ENCODE results near the gene BOC.

BOC gene

GRCh38 chr3:113283306-113283705 lies 71.9 kb downstream of the BOC start:
- Histone ChIP-seq H3K36me3 (ENCODE audit: insufficient read depth) (no peaks in the 10 kb centered on the region), H3K27me3 (ENCODE audit: insufficient read depth, low read depth) (no peaks in the 10 kb centered on the region)

GRCh38 chr3:113284453-113285050 lies 73.2 kb downstream of the BOC start:
- H3K4me2 ChIP-seq = no peak overlapping the region
- no peak overlapping the region for H2AFZ ChIP-seq (ENCODE audit: low read depth)
- no peaks in the 10 kb centered on the region for H3K4me1 ChIP-seq (ENCODE audit: low read depth, poor library complexity, severe bottlenecking)
- no peak overlapping the region for H3K9ac ChIP-seq
- H4K20me1 ChIP-seq (ENCODE audit: insufficient read depth) = no peaks in the 10 kb centered on the region
- no peaks in the 10 kb centered on the region for H3K36me3 ChIP-seq (ENCODE audit: insufficient read depth)
- H3K79me2 ChIP-seq (ENCODE audit: insufficient read depth, low read depth) = no peaks in the 10 kb centered on the region
- TF ChIP-seq CTCF (conservative IDR thresholded peaks at IDR 0.05; ENCODE audit: low read depth, low read length) = no peak
- H3K4me3 ChIP-seq (IDR thresholded peaks at IDR 0.05; ENCODE audit: insufficient read depth, low read depth, low read length) = no peak overlapping the region
- H3K27me3 ChIP-seq (ENCODE audit: insufficient read depth, low read depth) = no peaks in the 10 kb centered on the region
- H3K27ac ChIP-seq = no peak overlapping the region

More at GRCh38 chr3:113283306-113283705, 71.9 kb downstream of the BOC start:
- H3K4me3 ChIP-seq (IDR thresholded peaks at IDR 0.05; ENCODE audit: insufficient read depth, low read depth, low read length) = no peak overlapping the region
- no peaks in the 10 kb centered on the region for H4K20me1 ChIP-seq (ENCODE audit: insufficient read depth)
- H2AFZ ChIP-seq (ENCODE audit: low read depth) = no peak overlapping the region
- H3K27ac ChIP-seq = no peak overlapping the region
- H3K9ac ChIP-seq = no peak overlapping the region
- no peaks in the 10 kb centered on the region for H3K4me1 ChIP-seq (ENCODE audit: low read depth, poor library complexity, severe bottlenecking)
- no peak overlapping the region for H3K4me2 ChIP-seq
- H3K79me2 ChIP-seq (ENCODE audit: insufficient read depth, low read depth) = no peaks in the 10 kb centered on the region
- no peak for TF ChIP-seq CTCF (conservative IDR thresholded peaks at IDR 0.05; ENCODE audit: low read depth, low read length)

- Histone ChIP-seq H3K9ac (no peak overlapping the region), H3K79me2 (ENCODE audit: insufficient read depth, low read depth) (no peaks in the 10 kb centered on the region), H3K4me1 (ENCODE audit: low read depth, poor library complexity, severe bottlenecking) (no peaks in the 10 kb centered on the region), H4K20me1 (ENCODE audit: insufficient read depth) (no peaks in the 10 kb centered on the region), H3K4me2 (no peak overlapping the region), H3K4me3 (IDR thresholded peaks at IDR 0.05; ENCODE audit: insufficient read depth, low read depth, low read length) (no peak overlapping the region), H3K36me3 (ENCODE audit: insufficient read depth) (no peaks in the 10 kb centered on the region), H2AFZ (ENCODE audit: low read depth) (no peak overlapping the region), H3K27me3 (ENCODE audit: insufficient read depth, low read depth) (no peaks in the 10 kb centered on the region), H3K27ac (no peak overlapping the region)
- TF ChIP-seq CTCF (conservative IDR thresholded peaks at IDR 0.05; ENCODE audit: low read depth, low read length) = no peak
These were observed 73.9 kb downstream of the BOC start for GRCh38 chr3:113285226-113285625.

GRCh38 chr3:113285741-113286140 lies 74.4 kb downstream of the BOC start:
- Histone ChIP-seq H3K79me2 (ENCODE audit: insufficient read depth, low read depth) (no peaks in the 10 kb centered on the region), H3K36me3 (ENCODE audit: insufficient read depth) (no peaks in the 10 kb centered on the region), H3K27me3 (ENCODE audit: insufficient read depth, low read depth) (no peaks in the 10 kb centered on the region), H2AFZ (ENCODE audit: low read depth) (no peak overlapping the region), H3K27ac (no peak overlapping the region), H3K4me2 (no peak overlapping the region), H3K4me3 (IDR thresholded peaks at IDR 0.05; ENCODE audit: insufficient read depth, low read depth, low read length) (no peak overlapping the region), H3K4me1 (ENCODE audit: low read depth, poor library complexity, severe bottlenecking) (no peaks in the 10 kb centered on the region), H4K20me1 (ENCODE audit: insufficient read depth) (no peaks in the 10 kb centered on the region), H3K9ac (no peak overlapping the region)
- TF ChIP-seq CTCF (conservative IDR thresholded peaks at IDR 0.05; ENCODE audit: low read depth, low read length) = no peak

Measured in KMS-11 (cell line).